ENCODE measurements around the gene ACAP1. TPM values are rescaled to one million over a fixed set of nuclear protein-coding genes. Genes with fewer than 3 reads are reported as not detected.

ACAP1 gene
- total RNA-seq, 4 donors from 2014 or later = 0.70 to 12.4 (median 4.5) TPM

- H3K36me3 ChIP-seq = no peaks in the 10 kb centered on the region
- H3K27ac ChIP-seq = peak within 1 kb of the TSS; percentile 97
- H3K9me3 ChIP-seq = no peaks in the 10 kb centered on the region
- peak within 1 kb of the TSS; percentile 79 for H3K4me3 ChIP-seq
- peaks cover 75% of the 10 kb centered on the region for H3K4me1 ChIP-seq
- WGBS = 6% methylated on average over 28 of the region's 91 CpGs
- TF ChIP-seq POLR2AphosphoS5 (IDR thresholded peaks at IDR 0.05) (peak; percentile 25 to 60 (median 41)), POLR2A (IDR thresholded peaks at IDR 0.05) (no peak)
- no peaks in the 10 kb centered on the region for H3K27me3 ChIP-seq
- peak; percentile 93 for DNase-seq (ENCODE audit: low spot score in 2 of 2)
Measured at GRCh38 chr17:7351665-7352502, 15.6 kb downstream of the ACAP1 start, which contains the start of gene KCTD11. KCTD11 (plus strand) TSS chr17:7352162.

GRCh38 chr17:7352503-7352889 is 16.2 kb downstream of the ACAP1 start:
- no peaks in the 10 kb centered on the region for H3K27me3 ChIP-seq
- H3K4me1 ChIP-seq = peaks cover 75% of the 10 kb centered on the region
- no peak for DNase-seq (ENCODE audit: low spot score in 2 of 2)
- WGBS = 28% methylated on average over 10 of the region's 10 CpGs
- H3K36me3 ChIP-seq = no peaks in the 10 kb centered on the region
- no peak for TF ChIP-seq EP300 (IDR thresholded peaks at IDR 0.05)
- TF ChIP-seq POLR2A (IDR thresholded peaks at IDR 0.05) = no peak
- TF ChIP-seq POLR2AphosphoS5 (IDR thresholded peaks at IDR 0.05) = no peak
- peak in 1 of 2 donors; percentile 21 for TF ChIP-seq CTCF (IDR thresholded peaks at IDR 0.05)
- peak overlapping the region; percentile 97 for H3K27ac ChIP-seq
- no peaks in the 10 kb centered on the region for H3K9me3 ChIP-seq
- peak overlapping the region; percentile 79 for H3K4me3 ChIP-seq

- H3K9me3 ChIP-seq = no peaks in the 10 kb centered on the region
- 68% methylated on average over 15 of the region's 37 CpGs for WGBS
- H3K27me3 ChIP-seq = no peaks in the 10 kb centered on the region
- H3K36me3 ChIP-seq = no peaks in the 10 kb centered on the region
- H3K4me1 ChIP-seq = peaks cover 74% of the 10 kb centered on the region
- TF ChIP-seq CTCF (IDR thresholded peaks at IDR 0.05) = no peak
- no peak for TF ChIP-seq POLR2AphosphoS5 (IDR thresholded peaks at IDR 0.05)
- TF ChIP-seq EP300 (IDR thresholded peaks at IDR 0.05) = no peak
- TF ChIP-seq POLR2A (IDR thresholded peaks at IDR 0.05) = no peak
- peak overlapping the region; percentile 97 for H3K27ac ChIP-seq
- peak overlapping the region; percentile 79 for H3K4me3 ChIP-seq
- peak in 1 of 2 donors; percentile 74 for DNase-seq (ENCODE audit: low spot score in 2 of 2)
Measured at GRCh38 chr17:7352910-7353635, 16.7 kb downstream of the ACAP1 start.

- Histone ChIP-seq H3K27ac (peak overlapping the region; percentile 97), H3K27me3 (no peaks in the 10 kb centered on the region), H3K4me1 (peaks cover 61% of the 10 kb centered on the region), H3K4me3 (peak overlapping the region; percentile 79), H3K9me3 (no peaks in the 10 kb centered on the region), H3K36me3 (no peaks in the 10 kb centered on the region)
- TF ChIP-seq POLR2AphosphoS5 (IDR thresholded peaks at IDR 0.05) (peak in 1 of 3 donors; percentile 15), POLR2A (IDR thresholded peaks at IDR 0.05) (no peak)
- 47% methylated on average over 6 of the region's 9 CpGs for WGBS
- peak in 1 of 2 donors; percentile 77 for DNase-seq (ENCODE audit: low spot score in 2 of 2)
Measured at GRCh38 chr17:7354262-7354843, 18.0 kb downstream of the ACAP1 start.

GRCh38 chr17:7355053-7355452 is 18.7 kb downstream of the ACAP1 start, which contains the start of gene TMEM95:
TMEM95 (plus strand) TSS chr17:7355156; CDS start chr17:7355205, 49 bp downstream.
- H3K36me3 ChIP-seq = no peaks in the 10 kb centered on the region
- peak within 1 kb of the TSS; percentile 97 for H3K27ac ChIP-seq
- no peaks in the 10 kb centered on the region for H3K9me3 ChIP-seq
- DNase-seq (ENCODE audit: low spot score in 2 of 2) = peak in 1 of 2 donors; percentile 69
- no peaks in the 10 kb centered on the region for H3K27me3 ChIP-seq
- H3K4me3 ChIP-seq = peak within 1 kb of the TSS; percentile 79
- 20% methylated on average over 1 of the region's 10 CpGs for WGBS
- no peak for TF ChIP-seq CTCF (IDR thresholded peaks at IDR 0.05)
- no peak for TF ChIP-seq POLR2AphosphoS5 (IDR thresholded peaks at IDR 0.05)
- no peak for TF ChIP-seq POLR2A (IDR thresholded peaks at IDR 0.05)
- TF ChIP-seq EP300 (IDR thresholded peaks at IDR 0.05) = no peak
- peaks cover 54% of the 10 kb centered on the region for H3K4me1 ChIP-seq
